T-cell (primary cell): ENCODE measurements around the gene ZBTB32. TPM values are rescaled to one million over a fixed set of nuclear protein-coding genes. Genes with fewer than 3 reads are reported as not detected.

ENCODE experiments used
- ATAC-seq, 4 experiments: fragments of 200-7000 bp in 3 of 4; fragments of 150-1000 bp in 1 of 4; cut with Tn5 transposase; replicated peaks in 1 of 4; 1 replicate in 3 of 4; 2 replicates in 1 of 4; pipeline ENCODE4 v1.10.0; 2021; ENCODE audit warnings: moderate library complexity in 3 of 4, mild to moderate bottlenecking in 2 of 4, moderate number of reproducible peaks in 1 of 4
- CTCF ChIA-PET, 2 donors: fragments of 300-600 bp; sonication (Branson Sonifier 250); formaldehyde crosslinking; loops; one replicate each; lab custom pipeline; 2022; ENCODE audit warnings: antibody characterized with exemption in 2 of 2; lab: Charles Lee
- POLR2A ChIA-PET, 2 donors: fragments of 300-600 bp; sonication (Branson Sonifier 250); formaldehyde crosslinking; loops; one replicate each; lab custom pipeline; 2022; ENCODE audit warnings: antibody characterized with exemption in 2 of 2; lab: Charles Lee
- DNase-seq, 35 experiments: peaks; one replicate each; pipeline versions ENCODE4 v3.0.0 to v3.0.0-alpha.2; 2013 to 2023
- H3K27ac ChIP-seq: one replicate; pipeline ENCODE4 v1.5.1; 2013; ENCODE audit warnings: low read length
- H3K27me3 ChIP-seq, 2 experiments: replicated peaks in 1 of 2; 1 replicate in 1 of 2; 2 replicates in 1 of 2; pipeline versions ENCODE4 v1.6.1 to v1.7.0; 2013; ENCODE audit warnings: low read length in 1 of 2, mixed read lengths in 1 of 2; ENCODE audit not compliant: control insufficient read depth in 2 of 2, insufficient read depth in 2 of 2; ENCODE audit errors: extremely low read depth in 1 of 2
- H3K36me3 ChIP-seq, 2 donors: 1 replicate in 1 of 2; 2 replicates in 1 of 2; pipeline versions ENCODE4 v1.6.1 to v1.7.0; 2013; ENCODE audit warnings: low read length in 1 of 2; ENCODE audit not compliant: control insufficient read depth in 2 of 2, insufficient read depth in 1 of 2; ENCODE audit errors: extremely low read depth in 1 of 2
- H3K4me1 ChIP-seq, 2 experiments: 1 replicate in 1 of 2; 2 replicates in 1 of 2; pipeline versions ENCODE4 v1.6.1 to v1.7.0; 2013; ENCODE audit warnings: low read length in 2 of 2, mixed read lengths in 1 of 2; ENCODE audit not compliant: insufficient read depth in 2 of 2, control insufficient read depth in 1 of 2; ENCODE audit errors: extremely low read depth in 1 of 2
- H3K4me3 ChIP-seq, 2 donors: 1 replicate in 1 of 2; 2 replicates in 1 of 2; pipeline versions ENCODE4 v1.5.1 to v1.7.0; 2013; ENCODE audit warnings: mild to moderate bottlenecking in 2 of 2, low read length in 1 of 2, moderate library complexity in 1 of 2; ENCODE audit not compliant: control insufficient read depth in 1 of 2; ENCODE audit errors: extremely low read depth in 1 of 2
- H3K9me3 ChIP-seq: 2 replicates; pipeline ENCODE4 v1.7.0; 2013
- H3K27ac Mint-ChIP-seq, 2 donors: one replicate each; pipeline ENCODE4 v1.8.0; 2020 to 2021; ENCODE audit warnings: mild to moderate bottlenecking in 2 of 2, mixed read lengths in 2 of 2
- H3K27me3 Mint-ChIP-seq, 2 donors: one replicate each; pipeline ENCODE4 v1.8.0; 2021 to 2022; ENCODE audit warnings: mixed read lengths in 2 of 2
- H3K36me3 Mint-ChIP-seq: one replicate; pipeline ENCODE4 v1.8.0; 2021; ENCODE audit warnings: mixed read lengths
- H3K4me1 Mint-ChIP-seq, 3 donors: one replicate each; pipeline ENCODE4 v1.8.0; 2020 to 2022; ENCODE audit warnings: mixed read lengths in 3 of 3, mild to moderate bottlenecking in 1 of 3
- H3K4me3 Mint-ChIP-seq, 3 donors: one replicate each; pipeline ENCODE4 v1.8.0; 2020 to 2022; ENCODE audit warnings: mild to moderate bottlenecking in 3 of 3, mixed read lengths in 3 of 3, moderate library complexity in 3 of 3
- H3K9me3 Mint-ChIP-seq, 3 donors: one replicate each; pipeline ENCODE4 v1.8.0; 2020 to 2022; ENCODE audit warnings: mixed read lengths in 3 of 3
- WGBS: methylation state at CpG from one replicate; pipeline ENCODE4 v1.1.5; 2013; ENCODE audit warnings: missing lambda C conversion rate; ENCODE audit not compliant: insufficient coverage; 5-methylcytosine and 5-hydroxymethylcytosine counted together
- total RNA-seq, 35 experiments: library from RNA in 6 of 35; stranded (reverse) in 6 of 35; fragments of 120-200 nt in 1 of 35; gene quantifications; one replicate each; pipeline versions ENCODE4 v1.2.1 to v1.2.4 and lab custom pipeline; 2013 to 2026

ZBTB32 gene
- total RNA-seq, 5 donors from 2014 or later (not counting 1 experiment from before 2014, with no cell fraction given), result 1.2 to 4.1 (median 2.0) TPM

DNA sequence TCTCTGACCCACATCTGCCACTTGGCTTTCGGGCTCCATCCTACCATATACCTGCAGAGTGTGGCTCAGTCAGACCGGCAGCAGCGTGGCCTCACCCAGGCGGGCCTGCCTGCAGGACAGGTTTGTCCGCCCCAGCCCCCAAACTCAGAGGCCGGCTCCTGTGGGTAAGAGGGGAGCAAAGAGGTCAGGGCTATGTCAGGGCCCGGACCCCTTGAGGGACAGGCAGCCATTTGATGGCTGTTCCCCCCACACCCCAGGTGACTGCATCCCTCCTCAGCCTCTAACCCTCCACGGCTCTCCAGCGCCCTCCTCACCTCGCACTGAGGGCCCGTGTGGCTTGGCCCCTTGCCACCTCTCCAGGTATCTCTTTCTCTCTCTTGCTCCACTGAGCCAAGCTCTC lies 12.3 kb upstream of the ZBTB32 start:
- Histone ChIP-seq H3K9me3 (no peaks in the 10 kb centered on the region), H3K4me1 (no peaks in the 10 kb centered on the region), H3K27ac (no peak overlapping the region), H3K36me3 (no peaks in the 10 kb centered on the region), H3K27me3 (peaks cover 0 to 4% of the 10 kb centered on the region in 2 experiments), H3K4me3 (no peak overlapping the region)
- POLR2A ChIA-PET, result no interaction called here
- Mint-ChIP-seq H3K27ac (no peak overlapping the region), H3K27me3 (no peaks in the 10 kb centered on the region), H3K36me3 (no peaks in the 10 kb centered on the region), H3K9me3 (no peaks in the 10 kb centered on the region), H3K4me3 (no peak overlapping the region), H3K4me1 (no peaks in the 10 kb centered on the region)
- WGBS, result 73% methylated on average over 3 of the region's 11 CpGs
- ATAC-seq (no peak), DNase-seq (no peak)
- CTCF ChIA-PET, result interaction anchor here in 1 of 2 donors (0.9 kb wide), 1 partner anchor 11 kb away, joined by 4 read pairs; no protein-coding TSS in a partner anchor

DNA sequence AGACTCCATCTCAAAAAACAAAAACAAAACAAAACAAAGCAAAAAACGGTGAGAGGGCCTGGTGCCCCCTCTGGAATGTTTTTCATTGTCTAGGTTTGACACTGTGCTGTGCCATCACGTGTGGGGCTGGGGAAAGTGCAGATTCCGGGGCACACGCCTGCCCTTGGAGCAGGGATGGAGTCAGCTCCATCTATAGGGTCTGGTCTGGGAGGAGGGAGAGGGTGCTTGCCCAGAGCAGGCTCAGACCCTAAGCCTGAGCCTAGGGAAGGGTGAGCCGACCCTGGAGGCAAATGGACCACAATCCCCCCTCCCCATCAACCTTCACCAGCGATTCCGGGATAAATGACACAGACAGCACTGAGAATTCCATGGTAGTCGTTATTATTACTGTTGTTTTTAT lies 10.9 kb upstream of the ZBTB32 start:
- no peaks in the 10 kb centered on the region for H3K36me3 Mint-ChIP-seq
- POLR2A ChIA-PET, result interaction anchor here in 1 of 2 donors (0.7 kb wide), 1 partner anchor 32 kb away, joined by 11 read pairs; no protein-coding TSS in a partner anchor
- H3K4me1 Mint-ChIP-seq, result no peaks in the 10 kb centered on the region
- H3K27me3 Mint-ChIP-seq, result no peaks in the 10 kb centered on the region
- CTCF ChIA-PET, result interaction anchor here (0.5 to 1.0 kb wide), 5 partner anchors 8 to 116 kb away, joined by 3 to 6 read pairs (median 4); no protein-coding TSS in a partner anchor
- no peak overlapping the region for H3K4me3 Mint-ChIP-seq
- no peak for DNase-seq
- no peaks in the 10 kb centered on the region for H3K4me1 ChIP-seq
- peaks cover 0 to 3% of the 10 kb centered on the region in 2 experiments for H3K27me3 ChIP-seq
- H3K9me3 Mint-ChIP-seq, result no peaks in the 10 kb centered on the region
- peak in 1 of 4 experiments; percentile 36 for ATAC-seq
- no peaks in the 10 kb centered on the region for H3K9me3 ChIP-seq
- no peak overlapping the region for H3K27ac ChIP-seq
- 28% methylated on average over 3 of the region's 8 CpGs for WGBS
- H3K4me3 ChIP-seq, result no peak overlapping the region
- no peaks in the 10 kb centered on the region for H3K36me3 ChIP-seq
- no peak overlapping the region for H3K27ac Mint-ChIP-seq

DNA sequence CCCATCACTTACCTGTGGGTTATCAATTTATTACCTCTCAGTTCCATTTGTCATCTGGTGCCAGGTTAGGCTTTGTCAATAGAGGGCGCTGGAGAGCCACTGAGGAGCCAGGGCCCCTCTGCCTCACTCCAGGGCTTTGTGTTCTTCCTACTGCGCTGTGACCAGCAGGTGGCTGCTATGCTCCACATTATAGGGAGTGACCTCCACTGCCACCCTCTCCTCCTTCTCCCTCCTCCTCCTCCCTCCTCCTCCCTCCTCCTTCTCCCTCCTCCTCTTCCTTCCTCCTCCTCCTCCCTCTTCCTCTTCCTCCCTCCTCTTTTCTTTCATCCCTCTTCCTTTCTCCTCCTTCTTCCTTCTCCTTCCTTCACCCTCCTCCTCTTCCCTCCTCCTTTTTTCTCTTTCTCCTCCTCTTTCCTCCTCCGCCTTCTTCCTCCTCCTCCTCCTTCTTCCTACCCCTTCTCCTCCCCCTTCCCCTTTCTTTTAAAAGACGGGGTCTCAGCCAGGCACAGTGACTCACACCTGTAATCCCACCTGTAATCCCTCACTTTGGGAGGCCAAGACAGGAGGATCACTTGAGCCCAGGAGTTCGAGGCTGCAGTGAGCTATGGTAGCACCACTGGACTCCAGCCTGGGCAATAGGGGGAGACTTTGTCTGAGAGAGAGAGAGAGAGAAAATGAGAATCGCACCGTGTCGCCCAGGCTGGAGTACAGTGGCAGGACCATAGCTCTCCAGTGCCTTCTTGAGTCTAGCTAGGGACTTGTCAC lies 10.3 kb upstream of the ZBTB32 start:
- Histone ChIP-seq H3K4me3 (no peak overlapping the region), H3K27ac (no peak overlapping the region), H3K36me3 (no peaks in the 10 kb centered on the region), H3K27me3 (peaks cover 0 to 3% of the 10 kb centered on the region in 2 experiments), H3K4me1 (no peaks in the 10 kb centered on the region), H3K9me3 (no peaks in the 10 kb centered on the region)
- ATAC-seq (peak; percentile 100), DNase-seq (peak; percentile 75 to 96 (median 86))
- no peaks in the 10 kb centered on the region for H3K4me1 Mint-ChIP-seq
- POLR2A ChIA-PET, result no interaction called here
- no peaks in the 10 kb centered on the region for H3K9me3 Mint-ChIP-seq
- CTCF ChIA-PET, result interaction anchor here (0.6 to 1.1 kb wide), 9 partner anchors 17 to 1556 kb away, joined by 3 to 7 read pairs (median 3); partner anchors contain the start of gene ALKBH6 (in 1 of the 2)
- no peak overlapping the region for H3K4me3 Mint-ChIP-seq
- no peak overlapping the region for H3K27ac Mint-ChIP-seq
- no peaks in the 10 kb centered on the region for H3K27me3 Mint-ChIP-seq
- WGBS, result 50% methylated on average over 4 of the region's 8 CpGs
- no peaks in the 10 kb centered on the region for H3K36me3 Mint-ChIP-seq

- H3K27ac ChIP-seq, result no peak overlapping the region
- Mint-ChIP-seq H3K27me3 (no peaks in the 10 kb centered on the region), H3K4me1 (no peaks in the 10 kb centered on the region), H3K4me3 (no peak overlapping the region), H3K36me3 (no peaks in the 10 kb centered on the region), H3K9me3 (no peaks in the 10 kb centered on the region), H3K27ac (no peak overlapping the region)
- WGBS, result no CpG with 5 or more reads among the region's 2 CpGs
- no peaks in the 10 kb centered on the region for H3K36me3 ChIP-seq
- no peaks in the 10 kb centered on the region for H3K27me3 ChIP-seq
- ChIA-PET CTCF (interaction anchor here in 1 of 2 donors (1.2 to 1.4 kb wide), 2 partner anchors 17 to 52 kb away, joined by 3 to 4 read pairs; partner anchors contain the start of gene LIN37), POLR2A (no interaction called here)
- no peak for ATAC-seq
- DNase-seq, result no peak
- H3K4me1 ChIP-seq, result no peaks in the 10 kb centered on the region
- no peak overlapping the region for H3K4me3 ChIP-seq
- no peaks in the 10 kb centered on the region for H3K9me3 ChIP-seq
Observed at GRCh38 chr19:35695895-35696422, 8.4 kb upstream of the ZBTB32 start.

DNA sequence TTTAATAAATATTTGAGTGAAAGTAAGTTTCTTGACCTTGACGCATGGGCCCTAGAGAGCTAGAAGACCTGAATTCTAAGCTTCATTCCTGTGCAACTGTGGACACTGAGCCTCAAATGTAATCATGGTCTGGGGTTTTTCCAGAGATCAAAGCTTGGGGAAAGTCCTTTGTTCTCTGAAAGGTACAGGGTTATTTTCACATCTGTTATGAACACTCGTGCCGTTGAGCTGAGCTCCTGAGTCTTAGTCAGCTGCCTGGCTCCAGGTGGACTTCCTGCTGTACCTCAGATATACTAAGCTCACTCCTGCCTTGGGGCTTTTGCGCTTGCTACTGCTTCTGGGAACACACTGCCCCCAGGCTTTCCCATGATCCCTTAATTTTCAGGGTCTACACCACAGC lies 7.5 kb upstream of the ZBTB32 start:
- no peaks in the 10 kb centered on the region for H3K27me3 Mint-ChIP-seq
- H3K4me1 Mint-ChIP-seq, result no peaks in the 10 kb centered on the region
- POLR2A ChIA-PET, result no interaction called here
- 44% methylated on average over 4 of the region's 4 CpGs for WGBS
- Histone ChIP-seq H3K27ac (no peak overlapping the region), H3K36me3 (no peaks in the 10 kb centered on the region), H3K4me1 (peaks cover 0 to 4% of the 10 kb centered on the region in 2 experiments), H3K4me3 (no peak overlapping the region), H3K9me3 (no peaks in the 10 kb centered on the region), H3K27me3 (no peaks in the 10 kb centered on the region)
- CTCF ChIA-PET, result interaction anchor here (0.6 to 1.4 kb wide), 4 partner anchors 11 to 1813 kb away, joined by 3 to 4 read pairs (median 4); partner anchors contain the start of gene LIN37 (in 1 of the 2)
- no peak overlapping the region for H3K4me3 Mint-ChIP-seq
- H3K27ac Mint-ChIP-seq, result no peak overlapping the region
- no peaks in the 10 kb centered on the region for H3K9me3 Mint-ChIP-seq
- ATAC-seq, result no peak
- H3K36me3 Mint-ChIP-seq, result no peaks in the 10 kb centered on the region
- DNase-seq, result no peak

DNA sequence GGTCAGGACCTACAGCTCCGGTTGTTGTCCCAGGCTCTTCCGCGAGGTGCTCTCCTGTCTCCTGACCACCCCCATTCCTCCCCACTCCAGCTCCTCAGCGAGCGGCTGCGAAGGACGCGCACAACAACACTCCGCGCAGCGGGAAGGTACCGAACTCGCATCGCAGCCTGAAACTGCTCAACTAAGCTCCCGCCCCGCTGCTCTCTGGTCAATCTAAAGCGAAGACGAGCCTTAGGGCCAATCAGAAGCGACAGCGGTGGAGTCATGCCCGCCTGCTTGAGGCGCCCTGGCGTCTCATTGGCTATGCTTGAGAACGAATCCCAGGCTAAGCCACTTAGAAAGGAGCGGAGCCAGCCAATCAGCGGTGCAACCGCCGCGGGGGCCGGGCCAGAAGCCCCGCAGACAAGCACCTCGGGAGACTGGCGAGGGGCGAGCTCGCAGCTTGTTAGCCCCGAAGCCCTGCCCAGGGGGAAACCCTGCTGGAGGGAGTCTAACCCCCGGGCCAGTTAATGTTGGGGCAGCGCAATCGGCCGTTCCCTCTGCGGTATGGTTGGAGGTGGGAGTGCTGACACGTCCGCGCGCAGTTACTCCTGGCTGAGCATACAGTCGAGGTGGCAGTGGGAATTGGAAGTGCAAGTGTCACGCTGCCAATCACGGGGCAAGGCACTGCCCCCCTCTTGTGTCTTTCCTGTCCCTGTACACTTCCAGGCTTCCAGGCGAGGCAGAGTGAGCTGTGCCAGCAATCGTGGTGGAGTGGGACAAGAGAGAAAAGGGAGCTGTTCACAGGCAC lies 1.9 kb upstream of the ZBTB32 start:
- H3K9me3 ChIP-seq, result no peaks in the 10 kb centered on the region
- under 1% methylated on average over 47 of the region's 50 CpGs for WGBS
- ATAC-seq (peak; percentile 99 to 100 (median 100)), DNase-seq (peak; percentile 77 to 97 (median 91))
- Mint-ChIP-seq H3K36me3 (no peaks in the 10 kb centered on the region), H3K4me3 (peak overlapping the region; percentile 85 to 97 (median 95)), H3K4me1 (peaks cover 4 to 6% (median 5%) of the 10 kb centered on the region in 3 donors), H3K27ac (peak overlapping the region; percentile 90 to 97), H3K9me3 (no peaks in the 10 kb centered on the region), H3K27me3 (peaks cover 0 to 2% of the 10 kb centered on the region in 2 donors)
- peaks cover 0 to 16% of the 10 kb centered on the region in 2 experiments for H3K4me1 ChIP-seq
- H3K36me3 ChIP-seq, result no peaks in the 10 kb centered on the region
- H3K4me3 ChIP-seq, result peak overlapping the region; percentile 62 to 76
- H3K27ac ChIP-seq, result peak overlapping the region; percentile 40
- POLR2A ChIA-PET, result no interaction called here
- peaks cover 0 to 7% of the 10 kb centered on the region in 2 experiments for H3K27me3 ChIP-seq
- CTCF ChIA-PET, result interaction anchor here in 1 of 2 donors (0.6 to 1.3 kb wide), 7 partner anchors 9 to 43 kb away, joined by 3 to 18 read pairs (median 4); partner anchors contain the start of genes PSENEN and U2AF1L4
